GM12865 (cell line): ENCODE data around the gene CRADD.

Experiments used
- DNase-seq: peaks from one replicate; pipeline ENCODE4 v3.0.0; 2010; ENCODE audit warnings: low read depth
- H3K4me3 ChIP-seq: 2 replicates; pipeline ENCODE4 v1.5.1; 2011; ENCODE audit warnings: mild to moderate bottlenecking, low read depth, low read length, control low read depth
- TF ChIP-seq, protein P1 (sequence below): IDR thresholded peaks from 2 replicates; pipeline ENCODE4 v1.5.1; 2011; ENCODE audit warnings: low read length, control low read depth, low read depth, inconsistent platforms; ENCODE audit not compliant: insufficient read depth; ENCODE audit errors: missing control alignments

Gene CRADD

DNA sequence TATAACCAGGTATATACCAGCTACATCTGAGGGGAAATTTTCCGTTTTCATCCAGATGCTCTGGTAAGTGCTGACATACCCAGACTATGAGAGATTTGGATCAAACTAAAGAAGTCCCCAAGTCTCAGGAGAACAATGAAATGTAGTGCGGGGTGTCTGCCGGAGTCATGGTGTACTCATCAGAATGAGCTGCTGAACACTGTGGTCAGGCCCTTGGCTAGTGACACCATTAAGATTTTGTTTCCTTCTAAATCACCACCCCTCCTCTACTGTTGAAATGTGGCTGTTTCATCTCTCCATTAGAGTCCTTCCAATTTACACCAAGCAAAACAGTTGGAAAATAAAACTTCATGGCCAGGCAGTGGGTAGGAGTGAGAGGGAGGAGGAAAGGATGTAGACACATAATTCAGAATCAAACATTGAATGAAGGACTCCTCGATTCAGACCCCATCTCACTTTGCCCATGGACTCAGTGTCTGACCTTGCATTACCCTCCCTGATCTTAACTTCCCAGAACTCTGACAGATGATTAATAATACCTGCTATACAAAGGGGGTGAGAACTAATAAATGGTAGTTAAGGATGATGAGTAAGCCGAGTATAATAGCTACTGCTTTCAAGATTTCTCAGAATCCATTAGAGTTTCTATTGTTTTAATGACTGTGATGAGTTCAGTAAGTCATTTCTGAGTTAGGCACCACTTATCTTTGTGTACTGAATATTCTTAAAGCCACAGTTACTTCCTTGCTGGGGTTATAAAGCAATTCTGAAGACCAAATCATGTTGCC lies 127.4 kb downstream of the CRADD start:
- H3K4me3 ChIP-seq = no peak overlapping the region
- TF ChIP-seq, protein P1, sequence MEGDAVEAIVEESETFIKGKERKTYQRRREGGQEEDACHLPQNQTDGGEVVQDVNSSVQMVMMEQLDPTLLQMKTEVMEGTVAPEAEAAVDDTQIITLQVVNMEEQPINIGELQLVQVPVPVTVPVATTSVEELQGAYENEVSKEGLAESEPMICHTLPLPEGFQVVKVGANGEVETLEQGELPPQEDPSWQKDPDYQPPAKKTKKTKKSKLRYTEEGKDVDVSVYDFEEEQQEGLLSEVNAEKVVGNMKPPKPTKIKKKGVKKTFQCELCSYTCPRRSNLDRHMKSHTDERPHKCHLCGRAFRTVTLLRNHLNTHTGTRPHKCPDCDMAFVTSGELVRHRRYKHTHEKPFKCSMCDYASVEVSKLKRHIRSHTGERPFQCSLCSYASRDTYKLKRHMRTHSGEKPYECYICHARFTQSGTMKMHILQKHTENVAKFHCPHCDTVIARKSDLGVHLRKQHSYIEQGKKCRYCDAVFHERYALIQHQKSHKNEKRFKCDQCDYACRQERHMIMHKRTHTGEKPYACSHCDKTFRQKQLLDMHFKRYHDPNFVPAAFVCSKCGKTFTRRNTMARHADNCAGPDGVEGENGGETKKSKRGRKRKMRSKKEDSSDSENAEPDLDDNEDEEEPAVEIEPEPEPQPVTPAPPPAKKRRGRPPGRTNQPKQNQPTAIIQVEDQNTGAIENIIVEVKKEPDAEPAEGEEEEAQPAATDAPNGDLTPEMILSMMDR = no peak
- no peak for DNase-seq

DNA sequence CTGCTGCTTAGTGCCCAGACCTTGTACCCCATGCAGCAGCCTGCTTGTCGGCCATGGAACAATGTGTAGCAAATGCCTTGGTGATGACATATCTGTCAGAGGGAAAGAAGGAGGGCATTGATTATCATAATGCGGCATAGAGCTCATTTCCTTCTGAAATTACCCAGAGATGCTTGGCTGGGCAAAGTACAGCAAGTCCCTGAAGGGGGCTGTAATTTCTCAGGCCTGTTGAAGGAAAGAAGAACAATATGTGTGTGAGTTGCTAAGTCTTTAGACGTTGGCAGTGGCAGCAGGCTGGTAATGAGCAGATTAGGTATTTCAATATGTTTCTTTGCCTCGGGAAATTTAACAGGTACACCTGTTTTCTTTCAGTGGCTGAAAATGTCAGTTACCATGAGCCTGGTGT lies 128.6 kb downstream of the CRADD start:
- TF ChIP-seq, protein P1 = no peak
- no peak overlapping the region for H3K4me3 ChIP-seq
- DNase-seq = no peak

- TF ChIP-seq, protein P1 = no peak
- no peak overlapping the region for H3K4me3 ChIP-seq
Measured at GRCh38 chr12:93807354-93807753, 130.2 kb downstream of the CRADD start.

DNA sequence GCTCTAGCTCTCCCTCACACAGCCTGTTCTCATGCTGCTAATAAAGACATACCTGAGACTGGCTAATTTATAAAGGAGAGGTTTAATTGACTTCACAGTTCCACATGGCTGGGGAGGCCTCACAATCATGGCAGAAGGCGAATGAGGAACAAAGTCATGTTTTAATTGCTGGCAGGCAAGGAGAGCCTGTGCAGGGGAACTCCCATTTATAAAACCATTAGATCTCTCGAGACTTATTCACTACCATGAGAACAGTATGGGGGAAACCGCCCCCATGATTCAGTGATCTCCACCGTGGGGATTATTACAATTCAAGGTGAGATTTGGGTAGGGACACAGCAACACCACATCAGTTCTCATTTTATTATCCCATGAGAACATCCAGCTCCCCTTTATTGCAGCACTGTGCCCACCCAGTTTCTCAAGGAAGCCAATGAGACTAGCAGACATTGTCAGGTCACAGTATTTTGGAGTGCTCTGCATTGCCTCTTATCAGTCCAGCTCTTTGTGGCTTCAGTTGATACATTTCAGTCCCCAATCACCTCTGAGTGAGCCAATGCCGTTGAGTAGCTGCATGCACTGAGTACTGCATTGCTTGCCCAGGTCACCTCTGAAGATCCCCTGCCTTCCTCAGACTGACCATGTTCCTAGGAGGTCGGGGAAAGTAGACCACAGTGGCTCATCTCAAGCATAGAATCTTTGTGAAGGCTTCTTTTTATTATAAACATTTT lies 131.2 kb downstream of the CRADD start:
- no peak for DNase-seq
- TF ChIP-seq, protein P1 = no peak
- H3K4me3 ChIP-seq = no peak overlapping the region

More at GRCh38 chr12:93807354-93807753, 130.2 kb downstream of the CRADD start:
- no peak for DNase-seq

DNA sequence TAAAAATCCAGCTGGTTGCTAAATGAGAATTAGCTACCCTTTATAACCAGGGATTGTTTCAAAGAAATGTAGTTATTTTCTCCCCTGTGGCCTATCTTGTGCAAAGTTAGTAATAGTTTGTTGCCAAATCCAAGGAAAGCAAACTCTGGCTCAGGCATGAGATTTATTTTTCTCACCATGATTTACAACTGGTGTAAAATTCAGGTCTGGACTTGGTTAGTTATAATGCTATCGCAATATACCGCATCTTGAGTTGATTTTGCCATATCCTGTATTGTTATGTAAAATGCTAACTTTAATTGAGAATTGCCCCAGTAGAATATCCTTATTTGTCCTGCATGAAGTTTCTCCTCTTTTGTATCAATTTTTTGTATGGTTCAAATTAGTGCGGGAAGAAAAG lies 135.5 kb downstream of the CRADD start:
- TF ChIP-seq, protein P1 = no peak
- no peak for DNase-seq

GRCh38 chr12:93813186-93813585 lies 136.0 kb downstream of the CRADD start:
- DNase-seq = no peak
- TF ChIP-seq, protein P1 = no peak
- H3K4me3 ChIP-seq = no peak overlapping the region

More for the DNA sequence above, 135.5 kb downstream of the CRADD start:
- no peak overlapping the region for H3K4me3 ChIP-seq
